Measurements from ENCODE around the gene ARHGAP15.

ARHGAP15 gene

DNA sequence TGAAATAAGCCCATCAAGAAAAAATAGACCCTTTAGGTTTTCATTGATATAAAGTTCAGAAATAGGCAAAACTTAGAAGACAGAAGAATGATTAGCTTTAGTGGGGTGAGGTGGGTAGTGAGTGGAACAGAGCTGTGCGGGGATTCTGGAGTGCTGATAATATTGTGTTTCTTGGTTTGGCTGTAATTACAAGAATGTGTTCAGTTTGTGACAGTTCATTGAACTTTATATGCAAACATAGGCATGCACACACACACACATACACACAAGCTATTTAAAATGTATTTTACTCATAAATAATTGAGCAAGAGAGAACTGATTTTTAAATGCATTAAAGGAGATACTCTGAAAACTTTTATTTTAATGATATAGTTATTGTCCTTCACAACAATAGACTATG lies 17.1 kb downstream of the ARHGAP15 start:
- no peak for DNase-seq

DNA sequence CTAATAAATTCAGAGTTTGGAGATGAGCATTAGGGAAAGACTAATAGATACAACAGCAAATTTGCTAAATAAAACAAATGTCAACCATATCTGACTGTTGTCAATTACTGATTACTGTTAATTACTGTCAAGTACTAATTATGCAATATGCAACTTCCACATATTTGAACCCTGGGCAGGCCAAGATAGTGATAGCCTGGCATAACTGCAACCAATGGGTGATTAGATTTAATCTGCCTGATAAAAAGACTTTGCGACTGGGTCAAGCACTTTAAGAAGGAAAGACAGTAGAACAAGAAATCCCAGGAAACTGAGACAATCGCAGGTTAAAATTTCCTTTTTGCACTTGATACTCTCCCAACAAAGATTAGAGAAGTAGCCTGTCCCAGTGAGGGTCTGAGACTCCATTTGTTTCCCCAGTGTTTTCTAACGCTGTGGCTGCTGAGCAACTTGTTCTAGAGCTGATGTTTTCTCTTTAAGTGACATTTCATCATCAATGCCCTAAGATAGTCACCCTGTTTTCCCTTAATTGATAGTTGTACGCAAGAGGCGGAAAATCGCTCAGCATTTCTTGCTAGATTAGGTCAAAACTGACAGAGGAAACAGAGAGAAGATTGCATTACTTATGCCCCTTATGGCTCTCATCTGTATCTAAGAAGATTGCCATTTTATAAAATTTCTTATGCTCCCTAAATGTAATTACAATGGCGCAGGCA lies 17.8 kb downstream of the ARHGAP15 start:
- no peak for DNase-seq

DNA sequence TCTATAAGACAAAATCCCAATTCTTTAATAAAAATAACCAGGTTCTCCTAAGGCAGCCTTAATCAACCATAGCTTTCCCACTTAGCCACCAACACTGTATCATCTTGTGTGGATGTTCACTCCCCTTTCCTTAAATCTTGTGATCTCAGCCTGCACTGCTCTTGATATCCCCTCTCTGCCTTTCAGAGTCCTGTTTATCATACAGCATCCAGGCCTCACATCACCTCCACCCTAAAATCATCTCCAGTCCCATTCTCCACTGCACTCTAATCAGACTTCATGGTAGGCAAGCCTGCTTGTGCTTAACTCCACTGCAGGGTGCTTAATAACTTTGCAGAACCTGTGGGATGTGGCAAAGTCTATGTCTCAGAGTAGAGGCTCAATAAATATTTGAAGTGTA lies 18.8 kb downstream of the ARHGAP15 start:
- no peak for DNase-seq

DNA sequence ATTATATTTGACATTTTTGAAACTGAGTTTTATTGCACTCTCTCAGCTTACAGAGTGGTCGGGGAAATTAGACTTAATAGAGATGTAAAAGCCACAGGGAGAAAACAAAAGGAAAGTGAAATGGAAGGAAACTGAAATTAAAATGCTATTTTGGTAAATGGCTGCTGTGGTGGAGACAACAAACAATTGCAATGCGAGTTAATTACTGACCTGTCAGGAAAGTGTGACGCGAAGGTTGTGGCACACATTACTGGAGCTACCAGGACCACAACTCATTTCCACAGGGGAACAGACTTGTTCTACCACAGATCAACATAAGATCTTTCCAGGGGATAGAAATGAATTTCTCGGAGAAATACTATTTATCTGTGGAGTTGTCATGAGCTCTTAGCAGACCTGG lies 19.5 kb downstream of the ARHGAP15 start:
- no peak for DNase-seq

GRCh38 chr2:143150287-143150686 lies 21.1 kb downstream of the ARHGAP15 start:
- DNase-seq = no peak

DNA sequence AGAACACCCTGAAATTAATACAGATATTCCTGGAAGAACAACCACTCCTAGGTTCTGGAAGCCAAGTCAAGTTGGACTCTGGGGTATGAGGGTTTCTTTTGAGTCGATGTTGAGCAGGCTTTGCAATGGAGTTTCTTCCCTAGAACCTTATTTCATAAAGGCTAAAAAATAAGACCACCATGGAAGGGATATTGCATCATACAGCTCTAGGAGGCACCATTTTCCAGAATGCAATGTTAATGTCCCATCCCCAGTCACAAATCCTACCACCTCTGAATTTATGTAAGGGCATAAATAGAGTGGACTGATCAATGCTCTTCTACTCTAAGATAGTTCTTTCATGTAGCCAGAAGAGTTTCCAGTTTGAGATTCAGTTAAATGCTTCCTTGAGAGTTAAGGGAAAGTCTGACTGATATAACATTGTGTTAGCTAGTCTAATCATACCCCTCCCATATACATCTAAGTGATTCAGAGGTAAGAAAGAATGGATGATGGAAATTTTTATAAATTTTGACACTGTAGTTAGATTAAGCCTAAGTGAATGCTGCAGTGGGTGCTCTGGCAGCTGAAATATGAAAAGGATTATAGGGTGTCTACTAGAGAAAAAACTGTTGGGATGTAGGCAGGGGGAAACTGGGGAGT lies 22.0 kb downstream of the ARHGAP15 start:
- DNase-seq = no peak

GRCh38 chr2:143152219-143152618 lies 23.0 kb downstream of the ARHGAP15 start:
- DNase-seq = no peak

- no peak for DNase-seq
Measured at GRCh38 chr2:143152637-143153036, 23.4 kb downstream of the ARHGAP15 start.

DNA sequence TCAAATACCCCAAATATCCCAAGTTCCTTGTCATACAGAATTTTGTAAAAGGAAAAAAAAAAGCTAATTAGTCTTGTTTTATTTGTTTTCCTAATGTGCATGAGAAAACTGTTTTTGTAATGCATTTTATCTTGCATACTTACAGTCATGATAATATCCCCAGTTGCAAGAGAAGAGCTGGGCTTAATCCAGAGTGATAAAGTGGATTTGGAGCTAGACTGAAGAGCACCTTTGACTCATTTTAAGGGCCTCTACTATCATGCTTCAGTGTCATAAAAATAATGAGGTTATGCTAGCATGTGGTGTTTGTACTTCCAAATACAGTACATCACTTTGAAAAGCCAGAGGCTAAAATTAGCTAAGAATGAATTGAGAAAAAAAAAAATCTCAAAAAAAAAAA lies 26.4 kb downstream of the ARHGAP15 start:
- no peak for DNase-seq

GRCh38 chr2:143157001-143157400 lies 27.8 kb downstream of the ARHGAP15 start:
- DNase-seq = no peak

DNA sequence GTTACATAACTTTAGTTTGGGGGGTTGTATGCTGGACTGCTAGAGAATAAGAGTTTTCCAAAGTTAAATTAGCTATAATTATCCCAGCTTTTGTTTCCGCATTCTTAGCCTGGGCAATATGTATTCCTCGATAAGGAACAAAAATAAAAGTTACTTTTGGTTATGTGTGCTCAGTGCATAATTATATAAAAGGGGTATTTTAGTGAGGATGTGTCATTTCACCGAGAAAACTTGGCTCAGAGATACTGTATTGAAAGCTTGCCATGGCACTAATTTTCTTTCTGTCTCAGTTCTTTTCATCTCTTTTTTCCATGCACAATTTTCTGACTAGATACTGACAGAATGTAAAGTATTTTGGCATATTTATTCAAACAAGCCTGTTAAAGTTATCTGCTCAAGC lies 28.2 kb downstream of the ARHGAP15 start:
- no peak for DNase-seq

- no peak for DNase-seq
Measured at GRCh38 chr2:143158098-143158497, 28.9 kb downstream of the ARHGAP15 start.

DNA sequence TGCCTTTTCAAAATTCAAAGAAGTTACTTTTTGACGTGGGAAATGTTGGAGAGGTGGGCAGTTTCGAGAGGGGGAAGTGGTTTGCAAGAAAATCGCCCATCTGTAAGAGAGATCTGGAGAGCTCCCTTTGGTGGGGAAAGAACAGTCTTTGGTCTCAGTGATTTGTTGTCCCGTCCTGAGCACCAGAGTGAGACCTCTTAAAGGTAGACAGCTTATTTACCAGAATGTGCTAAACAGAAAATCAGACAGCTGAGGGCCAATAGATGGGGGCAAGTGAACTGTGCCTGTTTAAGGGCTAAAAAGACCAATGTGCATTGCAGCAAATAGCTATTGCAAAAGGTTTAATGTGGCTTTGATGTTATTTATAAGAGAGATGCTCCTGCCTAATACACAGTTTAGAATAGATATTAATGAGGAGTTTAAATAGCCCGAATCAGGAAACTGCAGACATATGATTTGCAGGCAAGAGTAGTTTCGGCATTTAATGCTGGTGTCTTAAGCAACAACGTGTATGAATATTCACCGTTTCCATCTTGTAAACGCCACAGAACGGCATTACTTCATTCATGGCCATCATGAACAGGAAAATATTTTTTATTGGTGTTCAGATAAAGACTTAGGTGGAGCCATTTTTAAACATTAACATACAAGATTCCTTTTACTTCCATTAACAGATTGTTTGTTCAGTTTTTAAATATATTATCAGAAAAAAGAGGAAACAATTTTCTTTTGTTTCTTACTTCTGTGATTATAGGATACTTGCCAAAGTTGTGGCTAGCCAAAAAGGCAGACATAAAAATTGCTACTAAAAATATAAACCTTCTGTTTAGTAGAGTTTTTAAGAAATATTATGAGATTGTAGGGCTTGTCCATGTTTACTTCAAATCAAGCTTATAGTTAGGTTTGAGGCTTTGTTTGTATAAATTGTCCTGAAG lies 29.6 kb downstream of the ARHGAP15 start:
- no peak for DNase-seq

- DNase-seq = no peak
Measured at GRCh38 chr2:143159486-143159840, 30.2 kb downstream of the ARHGAP15 start.

GRCh38 chr2:143160732-143161707 lies 31.8 kb downstream of the ARHGAP15 start:
- DNase-seq = no peak

GRCh38 chr2:143162123-143162837 lies 33.1 kb downstream of the ARHGAP15 start:
- DNase-seq = no peak

- no peak for DNase-seq
Measured at GRCh38 chr2:143162997-143163396, 33.8 kb downstream of the ARHGAP15 start.

GRCh38 chr2:143163499-143163898 lies 34.3 kb downstream of the ARHGAP15 start:
- no peak for DNase-seq

DNA sequence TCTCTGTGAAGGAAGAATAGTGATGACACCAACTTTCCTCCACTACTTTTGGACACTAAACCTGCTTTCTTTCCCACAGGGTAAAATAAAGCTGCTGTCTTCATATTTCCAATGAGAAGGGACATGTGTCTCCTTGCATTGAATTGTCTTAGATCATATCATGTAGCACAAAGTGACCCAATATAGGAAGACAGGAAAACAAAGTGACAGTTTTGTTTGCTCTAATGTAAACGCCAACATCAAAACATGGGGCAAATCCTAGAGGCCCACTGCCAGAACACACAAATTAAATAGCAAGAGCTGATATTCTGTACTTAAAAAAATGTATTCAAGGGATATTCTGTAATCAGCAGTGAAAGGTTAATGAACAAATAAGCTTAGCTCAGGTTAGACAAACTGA lies 36.1 kb downstream of the ARHGAP15 start:
- DNase-seq = no peak

DNA sequence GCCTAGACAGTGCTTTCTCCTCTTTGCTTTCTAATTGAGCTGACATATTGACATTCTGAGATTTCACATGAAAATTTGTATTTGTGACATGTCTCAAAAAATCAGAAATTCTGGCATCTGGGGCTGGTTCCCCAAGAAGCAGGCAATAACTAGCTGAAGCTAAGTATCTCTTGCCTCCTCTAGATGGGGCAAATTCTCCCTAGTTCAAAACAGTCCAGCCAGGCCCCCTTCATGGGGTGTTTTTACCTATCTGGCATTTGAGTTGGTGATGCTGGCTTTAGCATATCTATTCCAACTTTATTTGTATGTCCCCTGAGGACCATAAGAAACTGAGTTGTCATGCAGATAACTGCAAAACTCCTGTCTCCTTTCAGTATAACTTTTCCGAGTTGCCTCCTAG lies 39.9 kb downstream of the ARHGAP15 start:
- no peak for DNase-seq

GRCh38 chr2:143171817-143172216 lies 42.6 kb downstream of the ARHGAP15 start:
- peak; percentile 10 for DNase-seq

DNA sequence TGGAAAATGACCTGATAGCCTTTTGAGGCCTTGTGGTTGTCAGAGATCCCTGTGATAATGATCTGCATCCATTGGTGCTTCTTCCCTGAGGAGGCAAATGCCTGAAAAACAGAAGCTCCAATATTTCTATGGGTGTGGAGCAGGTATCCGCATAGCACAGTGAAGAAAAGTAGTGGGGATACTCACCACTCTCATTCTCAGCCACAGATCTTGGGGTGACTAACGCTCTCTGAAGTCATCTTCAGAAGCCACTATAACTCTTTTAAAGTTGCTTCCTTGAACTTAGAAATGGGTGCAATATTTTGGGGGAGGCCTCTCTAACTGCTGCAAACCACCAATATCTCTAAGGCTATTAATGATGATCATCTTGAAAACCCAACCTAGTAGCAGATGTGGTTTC lies 46.2 kb downstream of the ARHGAP15 start:
- no peak for DNase-seq

Measured in NCI-H226 (cell line).